ENCODE measurements around the gene SLC38A6.
"Not testable (repeated sequence)": the region's sequence is repeated elsewhere in the genome, so short reads cannot be mapped to it uniquely, and the experiment has no call there.

SLC38A6 gene

DNA sequence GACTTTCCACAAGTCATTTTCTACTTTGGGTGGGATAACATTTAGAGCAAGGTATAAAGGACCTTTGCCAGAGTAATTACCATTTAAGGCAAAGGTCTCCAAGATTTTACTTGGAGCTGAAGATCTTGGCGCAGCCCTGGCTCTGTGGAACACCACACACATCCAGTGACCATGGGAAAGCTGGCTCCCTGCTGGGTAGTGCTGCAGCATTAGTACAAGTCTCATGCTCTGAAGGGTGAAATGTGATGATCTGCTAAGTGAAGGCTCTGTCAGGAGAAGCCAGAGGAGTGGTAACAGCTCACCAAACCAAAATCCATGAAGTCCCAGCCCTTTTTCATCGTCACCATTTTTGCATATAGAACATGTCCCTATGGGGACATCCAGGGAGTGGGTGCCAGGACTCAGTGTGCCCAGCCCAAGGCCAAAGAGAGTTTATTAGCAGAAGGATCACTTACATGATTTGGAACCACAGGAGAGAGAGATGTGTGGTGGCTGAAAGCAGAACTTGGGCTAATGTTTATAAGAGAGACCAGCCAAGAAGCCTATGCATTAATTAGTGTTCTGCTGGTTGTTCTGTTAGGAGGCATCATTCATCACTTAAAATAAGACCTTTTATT, 110.7 kb downstream of the SLC38A6 start:
- no peaks in the 10 kb centered on the region for H3K36me3 ChIP-seq (ENCODE audit: insufficient read depth, low read length)
- DNase-seq = no peak
- H3K79me2 ChIP-seq (ENCODE audit: insufficient read depth, low read length) = no peaks in the 10 kb centered on the region
- H3K4me2 ChIP-seq (ENCODE audit: insufficient read depth, low read length) = no peak overlapping the region
- H3K9ac ChIP-seq (ENCODE audit: low read depth, low read length) = no peak overlapping the region
- no peak overlapping the region for H2AFZ ChIP-seq (ENCODE audit: low read depth, low read length)
- H3K4me3 ChIP-seq (ENCODE audit: low read depth in 1 of 2, low read length in 2 of 2) = no peak overlapping the region
- no peak overlapping the region for H3K27ac ChIP-seq (ENCODE audit: low read length)
- H3K27me3 ChIP-seq (ENCODE audit: insufficient read depth, low read length, poor library complexity) = no peaks in the 10 kb centered on the region
- no peaks in the 10 kb centered on the region for H3K4me1 ChIP-seq (ENCODE audit: insufficient read depth, low read length)
- no peaks in the 10 kb centered on the region for H4K20me1 ChIP-seq (ENCODE audit: insufficient read depth, low read length)
- TF ChIP-seq CTCF (IDR thresholded peaks at IDR 0.05; ENCODE audit: borderline replicate concordance, extremely low read depth, low read length, poor library complexity, severe bottlenecking) (no peak), EZH2 (IDR thresholded peaks at IDR 0.05; ENCODE audit: borderline replicate concordance, low read depth, low read length, severe bottlenecking) (no peak)
- H3K9me3 ChIP-seq (ENCODE audit: insufficient read depth, low read length, severe bottlenecking) = no peaks in the 10 kb centered on the region
- ATAC-seq (ENCODE audit: insufficient read depth, low read depth) = no peak

DNA sequence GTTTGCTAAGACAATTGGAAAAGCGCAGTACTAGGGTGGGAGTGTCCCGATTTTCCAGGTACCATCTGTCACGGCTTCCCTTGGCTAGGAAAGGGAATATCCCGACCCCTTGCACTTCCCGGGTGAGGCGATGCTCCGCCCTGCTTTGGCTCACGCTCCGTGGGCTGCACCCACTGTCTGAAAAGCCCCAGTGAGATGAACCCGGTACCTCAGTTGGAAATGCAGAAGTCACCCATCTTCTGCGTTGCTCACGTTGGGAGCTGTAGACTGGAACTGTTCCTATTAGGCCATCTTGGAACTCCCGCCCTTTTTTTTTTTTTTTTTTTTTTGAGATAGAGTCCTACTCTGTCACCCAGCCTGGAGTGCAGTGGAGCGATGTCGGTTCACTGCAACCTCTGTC, 117.1 kb downstream of the SLC38A6 start:
- not testable (repeated sequence) for ATAC-seq (ENCODE audit: insufficient read depth, low read depth); H3K79me2 ChIP-seq (ENCODE audit: insufficient read depth, low read length); H3K4me3 ChIP-seq (ENCODE audit: low read depth in 1 of 2, low read length in 2 of 2); H3K27me3 ChIP-seq (ENCODE audit: insufficient read depth, low read length, poor library complexity); H3K27ac ChIP-seq (ENCODE audit: low read length); DNase-seq; H3K36me3 ChIP-seq (ENCODE audit: insufficient read depth, low read length); H3K9me3 ChIP-seq (ENCODE audit: insufficient read depth, low read length, severe bottlenecking); H3K4me1 ChIP-seq (ENCODE audit: insufficient read depth, low read length); H3K9ac ChIP-seq (ENCODE audit: low read depth, low read length); H4K20me1 ChIP-seq (ENCODE audit: insufficient read depth, low read length); H3K4me2 ChIP-seq (ENCODE audit: insufficient read depth, low read length); H2AFZ ChIP-seq (ENCODE audit: low read depth, low read length)

- Histone ChIP-seq H3K79me2 (ENCODE audit: insufficient read depth, low read length) (no peaks in the 10 kb centered on the region), H3K36me3 (ENCODE audit: insufficient read depth, low read length) (no peaks in the 10 kb centered on the region), H3K27me3 (ENCODE audit: insufficient read depth, low read length, poor library complexity) (no peaks in the 10 kb centered on the region), H3K4me3 (ENCODE audit: low read depth in 1 of 2, low read length in 2 of 2) (no peak overlapping the region), H3K4me1 (ENCODE audit: insufficient read depth, low read length) (no peaks in the 10 kb centered on the region), H3K9me3 (ENCODE audit: insufficient read depth, low read length, severe bottlenecking) (no peaks in the 10 kb centered on the region), H3K4me2 (ENCODE audit: insufficient read depth, low read length) (no peak overlapping the region), H3K27ac (ENCODE audit: low read length) (no peak overlapping the region), H4K20me1 (ENCODE audit: insufficient read depth, low read length) (no peaks in the 10 kb centered on the region), H3K9ac (ENCODE audit: low read depth, low read length) (no peak overlapping the region), H2AFZ (ENCODE audit: low read depth, low read length) (no peak overlapping the region)
- ATAC-seq (ENCODE audit: insufficient read depth, low read depth) (no peak), DNase-seq (no peak)
- no peak for TF ChIP-seq EZH2 (IDR thresholded peaks at IDR 0.05; ENCODE audit: borderline replicate concordance, low read depth, low read length, severe bottlenecking)
- no peak for TF ChIP-seq CTCF (IDR thresholded peaks at IDR 0.05; ENCODE audit: borderline replicate concordance, extremely low read depth, low read length, poor library complexity, severe bottlenecking)
Observed at GRCh38 chr14:61098721-61099120, 117.7 kb downstream of the SLC38A6 start.

DNA sequence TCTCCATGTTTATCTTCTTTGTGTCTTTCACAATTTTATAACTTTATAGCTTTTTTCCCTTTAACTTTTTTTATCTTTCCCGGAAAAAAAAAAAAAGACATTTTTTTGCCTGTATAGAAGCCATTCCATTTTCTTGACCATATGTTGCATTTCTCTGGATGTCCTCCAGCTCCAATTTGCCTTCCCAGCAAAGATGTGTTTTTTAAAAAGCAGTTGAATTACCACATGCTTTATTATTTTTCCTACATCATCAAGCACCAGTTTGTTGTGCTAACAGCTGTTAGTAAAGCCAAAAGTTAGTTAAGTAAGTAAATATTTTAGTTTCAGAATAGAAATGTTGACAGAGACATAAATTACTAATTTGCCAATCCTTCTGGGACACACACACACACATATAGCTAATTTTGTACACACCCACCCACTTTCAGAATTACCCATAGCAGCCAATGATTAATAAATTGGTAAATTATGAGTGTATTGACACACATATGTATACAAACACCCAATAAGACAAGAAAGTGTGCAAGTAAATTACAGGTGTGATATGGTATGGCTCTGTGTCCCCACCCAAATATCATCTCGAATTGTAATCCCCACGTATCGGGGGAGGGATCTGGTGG, 118.3 kb downstream of the SLC38A6 start:
- Histone ChIP-seq H3K4me3 (ENCODE audit: low read depth in 1 of 2, low read length in 2 of 2) (no peak overlapping the region), H4K20me1 (ENCODE audit: insufficient read depth, low read length) (no peaks in the 10 kb centered on the region), H3K79me2 (ENCODE audit: insufficient read depth, low read length) (no peaks in the 10 kb centered on the region), H2AFZ (ENCODE audit: low read depth, low read length) (no peak overlapping the region), H3K9me3 (ENCODE audit: insufficient read depth, low read length, severe bottlenecking) (no peaks in the 10 kb centered on the region), H3K27me3 (ENCODE audit: insufficient read depth, low read length, poor library complexity) (no peaks in the 10 kb centered on the region), H3K36me3 (ENCODE audit: insufficient read depth, low read length) (no peaks in the 10 kb centered on the region), H3K27ac (ENCODE audit: low read length) (no peak overlapping the region), H3K9ac (ENCODE audit: low read depth, low read length) (no peak overlapping the region), H3K4me1 (ENCODE audit: insufficient read depth, low read length) (no peaks in the 10 kb centered on the region), H3K4me2 (ENCODE audit: insufficient read depth, low read length) (no peak overlapping the region)
- ATAC-seq (ENCODE audit: insufficient read depth, low read depth) = no peak
- TF ChIP-seq CTCF (IDR thresholded peaks at IDR 0.05; ENCODE audit: borderline replicate concordance, extremely low read depth, low read length, poor library complexity, severe bottlenecking) = no peak
- no peak for DNase-seq
